Cerebellar nuclear complex (tissue), 1 donor: ENCODE results near the gene PLSCR1.
"Not testable (repeated sequence)": the region's sequence is repeated elsewhere in the genome, so short reads cannot be mapped to it uniquely, and the experiment has no call there.

Experiments
- DNase-seq, 2 experiments: peaks; one replicate each; lab custom pipeline; 2025; lab: John Stamatoyannopoulos, UW

PLSCR1 gene

GRCh38 chr3:146550070-146550615 is 5.7 kb upstream of the PLSCR1 start:
- no peak for DNase-seq

- DNase-seq: no peak
Observed at GRCh38 chr3:146547235-146547835, 2.9 kb upstream of the PLSCR1 start.

GRCh38 chr3:146546366-146546965 is 2.1 kb upstream of the PLSCR1 start:
- no peak for DNase-seq

- no peak for DNase-seq
Observed at GRCh38 chr3:146544929-146545528, 622 bp upstream of the PLSCR1 start.

GRCh38 chr3:146543461-146544001 is 876 bp downstream of the PLSCR1 start:
- DNase-seq: no peak

- no peak for DNase-seq
Observed at GRCh38 chr3:146542978-146543377, 1.4 kb downstream of the PLSCR1 start.

- DNase-seq: no peak
Observed at GRCh38 chr3:146542179-146542578, 2.2 kb downstream of the PLSCR1 start.

GRCh38 chr3:146540978-146541377 is 3.4 kb downstream of the PLSCR1 start:
- no peak for DNase-seq

GRCh38 chr3:146540236-146540635 is 4.2 kb downstream of the PLSCR1 start:
- DNase-seq: no peak

- DNase-seq: no peak
Observed at GRCh38 chr3:146539315-146539714, 5.1 kb downstream of the PLSCR1 start.

- no peak for DNase-seq
Observed at GRCh38 chr3:146537603-146538002, 6.8 kb downstream of the PLSCR1 start.

- no peak for DNase-seq
Observed at GRCh38 chr3:146536681-146537080, 7.7 kb downstream of the PLSCR1 start.

- DNase-seq: no peak
Observed at GRCh38 chr3:146532406-146532805, 12.0 kb downstream of the PLSCR1 start.

GRCh38 chr3:146530609-146531008 is 13.8 kb downstream of the PLSCR1 start:
- no peak for DNase-seq

GRCh38 chr3:146529021-146529420 is 15.4 kb downstream of the PLSCR1 start:
- no peak for DNase-seq

- no peak for DNase-seq
Observed at GRCh38 chr3:146524961-146525360, 19.4 kb downstream of the PLSCR1 start.

GRCh38 chr3:146523531-146523930 is 20.9 kb downstream of the PLSCR1 start:
- DNase-seq: no peak

- DNase-seq: not testable (repeated sequence)
Observed at GRCh38 chr3:146522174-146523158, 21.9 kb downstream of the PLSCR1 start.

- no peak for DNase-seq
Observed at GRCh38 chr3:146521394-146521793, 23.0 kb downstream of the PLSCR1 start.

- DNase-seq: no peak
Observed at GRCh38 chr3:146519810-146520209, 24.6 kb downstream of the PLSCR1 start.

GRCh38 chr3:146517684-146518435 is 26.5 kb downstream of the PLSCR1 start:
- no peak for DNase-seq
